NCI-H1694 treated with DMSO at 0.1 percent for 48 hours (cell line): ENCODE data around the gene GDF15.
"Not testable (repeated sequence)": the region's sequence is repeated elsewhere in the genome, so short reads cannot be mapped to it uniquely, and the experiment has no call there.

Experiments
- DNase-seq: peaks from one replicate; lab custom pipeline; 2025; lab: John Stamatoyannopoulos, UW

The GDF15 gene

DNA sequence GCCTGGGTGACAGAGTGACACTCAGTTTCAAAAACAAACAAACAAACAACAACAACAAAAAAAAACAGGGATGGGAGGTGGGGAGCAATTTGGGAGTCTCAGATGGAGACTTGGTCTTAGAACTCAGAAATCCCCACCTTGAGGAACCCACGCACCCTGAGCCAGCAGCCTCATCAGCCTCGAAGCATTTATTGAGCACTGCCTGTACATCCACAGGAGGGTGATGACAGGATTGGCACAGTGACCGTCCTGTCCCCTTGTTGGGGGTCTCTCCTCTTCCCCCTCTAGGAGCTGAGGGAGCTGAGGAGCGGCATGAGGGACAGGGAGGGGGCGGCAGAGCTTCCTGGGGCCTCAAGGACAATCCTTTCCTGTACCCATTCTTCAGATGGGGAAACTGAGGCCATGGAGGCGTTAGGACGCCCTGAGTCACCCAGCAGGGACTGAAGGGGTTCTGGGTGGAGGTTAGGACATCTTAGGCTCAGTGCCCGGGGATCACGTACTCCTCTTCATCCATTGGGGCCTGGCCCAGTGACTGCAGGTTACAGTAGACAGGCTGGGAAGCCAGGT, 5.6 kb downstream of the GDF15 start:
- no peak for DNase-seq

GRCh38 chr19:18392417-18392816, 6.5 kb downstream of the GDF15 start:
- DNase-seq, result no peak

- DNase-seq, result no peak
Measured at GRCh38 chr19:18392926-18393325, 7.0 kb downstream of the GDF15 start.

DNA sequence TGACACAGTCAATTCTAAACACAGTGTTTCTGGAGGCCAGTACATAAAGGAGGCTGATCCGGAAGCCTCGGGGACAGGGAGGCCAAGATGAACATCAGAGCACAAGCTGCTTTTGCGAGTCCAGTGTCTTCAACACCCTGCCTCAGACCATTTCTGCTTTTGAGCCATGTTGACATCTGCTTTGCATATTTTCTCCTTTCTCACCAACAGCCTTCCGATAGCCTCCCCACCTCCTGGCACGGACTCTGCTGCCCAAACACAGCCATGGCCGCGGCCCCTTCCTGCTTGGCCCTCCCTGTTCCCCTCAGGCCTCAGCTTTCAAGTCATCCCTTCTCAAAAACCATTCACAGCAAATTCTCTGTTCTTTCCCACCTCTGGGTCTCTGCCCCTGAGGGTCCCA, 7.9 kb downstream of the GDF15 start:
- DNase-seq, result no peak

GRCh38 chr19:18396471-18397241, 10.7 kb downstream of the GDF15 start:
- no peak for DNase-seq

DNA sequence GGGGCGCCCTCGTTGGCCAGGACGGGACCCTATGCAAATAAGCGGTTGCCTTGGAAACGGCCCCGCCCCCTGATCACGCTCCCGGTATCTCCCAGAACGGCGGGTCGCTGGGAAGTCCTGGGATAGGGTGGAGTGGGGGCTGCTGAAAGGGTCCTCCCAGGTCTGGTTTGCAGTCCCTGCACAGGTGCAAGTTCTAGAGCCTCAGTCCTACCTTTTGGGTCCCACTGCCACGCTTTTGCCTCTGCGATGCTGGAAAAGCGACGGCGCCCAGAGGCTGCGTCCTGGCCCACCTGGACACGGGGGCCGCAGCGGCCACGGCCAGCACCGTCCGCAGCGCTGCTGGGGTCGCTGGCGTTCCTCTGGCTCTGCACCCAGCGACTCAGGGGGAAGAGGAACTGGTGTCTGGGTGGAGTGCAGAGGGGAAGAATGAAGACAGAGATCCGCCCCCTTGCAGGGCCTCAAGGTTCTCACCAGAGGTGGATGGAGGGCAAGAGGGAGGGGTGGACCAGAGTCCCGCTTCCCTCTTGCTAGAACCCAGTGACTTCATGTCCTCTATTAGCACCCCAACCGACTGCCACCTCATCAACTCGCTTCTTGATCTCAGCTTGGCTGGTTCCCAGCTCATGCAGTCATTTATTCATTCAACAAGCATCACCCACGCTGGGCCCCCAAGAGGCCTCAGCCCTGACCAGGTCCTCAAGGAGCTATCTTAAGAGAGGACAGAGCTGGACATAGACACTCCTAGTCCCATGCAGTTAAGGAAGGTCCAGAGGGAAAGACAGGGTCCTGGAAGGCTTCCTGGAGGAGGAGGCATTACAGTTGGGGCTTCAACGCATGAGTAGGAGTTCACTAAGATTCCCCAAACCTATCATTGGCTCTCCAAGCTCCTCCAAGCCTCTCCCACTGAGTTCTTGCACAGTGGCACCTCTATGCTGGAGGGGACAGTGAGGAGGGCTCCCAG, 11.6 kb downstream of the GDF15 start, which contains the start of gene LRRC25:
TSS of gene LRRC25 (minus strand) at position 381 of the 961 bp plus-strand sequence. CDS start 659 bp downstream, outside the sequence.
- no peak for DNase-seq

GRCh38 chr19:18399008-18399407, 13.1 kb downstream of the GDF15 start:
- DNase-seq, result no peak

GRCh38 chr19:18401580-18402112, 15.7 kb downstream of the GDF15 start:
- DNase-seq, result no peak

DNA sequence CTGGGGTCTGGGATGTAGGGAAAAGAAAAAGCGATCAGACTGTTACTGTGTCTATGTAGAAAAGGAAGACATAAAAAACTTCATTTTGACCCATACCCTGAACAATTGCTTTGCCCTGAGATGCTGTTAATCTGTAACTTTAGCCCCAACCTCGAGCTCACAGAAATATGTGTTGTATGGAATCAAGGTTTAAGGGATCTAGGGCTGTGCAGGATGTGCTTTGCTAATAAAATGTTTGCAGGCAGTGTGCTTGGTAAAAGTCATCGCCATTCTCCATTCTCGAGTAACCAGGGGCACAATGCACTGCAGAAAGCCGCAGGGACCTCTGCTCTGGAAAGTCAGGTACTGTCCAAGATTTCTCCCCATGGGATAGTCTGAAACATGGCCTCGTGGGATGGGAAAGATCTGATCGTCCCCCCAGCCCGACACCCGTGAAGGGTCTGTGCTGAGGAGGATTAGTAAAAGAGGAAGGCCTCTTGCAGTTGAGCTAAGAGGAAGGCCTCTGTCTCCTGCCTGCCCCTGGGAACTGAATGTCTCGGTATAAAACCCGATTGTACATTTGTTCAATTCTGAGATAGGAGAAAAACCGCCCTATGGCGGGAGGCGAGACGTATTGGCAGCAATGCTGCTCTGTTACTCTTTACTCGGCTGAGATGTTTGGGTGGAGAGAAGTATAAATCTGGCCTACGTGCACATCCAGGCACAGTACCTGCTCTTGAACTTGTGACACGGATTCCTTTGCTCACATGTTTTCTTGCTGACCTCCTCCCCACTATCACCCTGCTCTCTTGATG, 16.7 kb downstream of the GDF15 start:
- DNase-seq, result not testable (repeated sequence)

DNA sequence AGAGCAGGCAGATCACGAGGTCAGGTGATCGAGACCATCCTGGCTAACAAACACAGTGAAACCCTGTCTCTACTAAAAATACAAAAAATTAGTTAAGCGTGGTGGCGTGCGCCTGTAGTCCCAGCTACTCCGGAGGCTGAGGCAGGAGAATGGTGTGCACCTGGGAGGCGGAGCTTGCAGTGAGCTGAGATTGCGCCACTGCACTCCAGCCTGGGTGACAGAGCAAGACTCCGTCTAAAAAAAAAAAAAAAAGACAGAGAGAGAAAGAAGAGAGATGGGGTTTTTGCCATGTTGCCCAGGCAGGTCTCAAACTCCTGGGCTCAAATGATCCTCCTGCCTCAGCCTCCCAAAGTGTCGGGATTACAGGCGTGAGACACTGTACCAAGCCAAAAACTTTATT, 19.8 kb downstream of the GDF15 start:
- DNase-seq, result not testable (repeated sequence)

DNA sequence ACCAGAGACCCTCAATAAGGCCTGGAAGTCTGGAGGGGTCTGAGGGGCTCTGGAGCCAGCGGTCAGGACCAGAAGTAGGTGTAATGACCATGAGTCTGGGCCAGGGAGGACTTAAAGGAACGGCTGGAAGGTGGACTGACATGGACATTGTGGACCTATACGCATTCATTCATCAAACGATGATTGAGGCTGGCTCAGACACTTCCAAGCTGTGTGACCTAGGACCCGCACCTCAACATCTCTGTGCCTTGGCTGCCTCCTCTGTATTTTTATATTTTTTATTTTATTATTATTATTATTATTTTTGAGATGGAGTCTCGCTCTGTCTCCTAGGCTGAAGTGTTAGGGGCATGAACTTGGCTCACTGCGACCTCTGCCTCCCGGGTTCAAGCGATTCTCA, 20.8 kb downstream of the GDF15 start:
- no peak for DNase-seq

DNA sequence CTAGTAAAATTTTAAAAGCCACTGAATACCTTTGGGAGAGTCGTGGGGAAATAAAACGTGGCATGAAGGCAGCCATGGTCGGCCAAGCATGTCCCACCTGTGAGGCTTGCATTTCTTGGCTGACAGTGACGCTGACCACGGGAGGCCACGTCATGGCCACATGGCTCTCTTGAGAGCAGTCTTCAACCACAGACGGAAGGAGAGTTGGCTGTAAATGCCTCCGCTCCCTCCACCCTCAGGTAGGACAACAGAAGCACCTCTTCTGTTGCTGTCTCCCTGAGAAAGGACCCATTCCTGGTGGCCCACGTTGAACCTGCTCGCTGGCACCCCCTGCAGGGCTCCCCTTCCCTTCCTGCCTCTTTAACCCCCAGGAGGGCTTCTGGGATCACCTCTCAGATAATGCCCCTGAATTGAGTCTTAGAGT, 22.1 kb downstream of the GDF15 start:
- DNase-seq, result peak; percentile 11

DNA sequence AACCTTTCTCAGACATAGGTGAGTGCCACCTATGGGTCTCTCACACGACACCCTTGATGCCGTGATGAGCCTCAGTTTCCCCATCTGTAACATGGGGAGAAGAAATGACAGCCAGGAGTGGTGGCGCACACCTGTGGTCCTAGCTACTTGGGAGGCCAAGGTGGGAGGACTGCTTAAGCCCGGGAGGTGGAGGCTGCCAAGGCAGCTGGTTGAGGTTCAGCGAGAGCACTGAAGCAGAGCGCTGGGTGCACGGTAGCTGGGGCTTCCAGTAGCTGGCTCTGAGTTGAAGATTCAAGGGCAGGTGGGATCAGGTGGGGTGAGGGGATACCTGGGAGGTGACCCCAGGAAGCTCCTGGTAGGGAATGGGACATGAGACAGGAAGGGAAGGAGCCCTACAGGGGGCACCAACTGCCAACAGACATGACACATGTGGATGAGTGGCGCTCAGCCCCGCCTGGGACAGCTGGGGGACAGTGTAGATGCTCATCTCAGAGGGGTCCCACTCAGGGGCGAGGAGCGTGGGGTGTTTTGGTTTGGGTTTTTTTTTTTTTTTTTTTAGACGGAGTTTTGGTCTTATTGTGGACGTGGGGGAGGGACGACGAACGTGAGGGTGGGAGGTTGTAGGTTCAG, 26.8 kb downstream of the GDF15 start:
- DNase-seq, result no peak

DNA sequence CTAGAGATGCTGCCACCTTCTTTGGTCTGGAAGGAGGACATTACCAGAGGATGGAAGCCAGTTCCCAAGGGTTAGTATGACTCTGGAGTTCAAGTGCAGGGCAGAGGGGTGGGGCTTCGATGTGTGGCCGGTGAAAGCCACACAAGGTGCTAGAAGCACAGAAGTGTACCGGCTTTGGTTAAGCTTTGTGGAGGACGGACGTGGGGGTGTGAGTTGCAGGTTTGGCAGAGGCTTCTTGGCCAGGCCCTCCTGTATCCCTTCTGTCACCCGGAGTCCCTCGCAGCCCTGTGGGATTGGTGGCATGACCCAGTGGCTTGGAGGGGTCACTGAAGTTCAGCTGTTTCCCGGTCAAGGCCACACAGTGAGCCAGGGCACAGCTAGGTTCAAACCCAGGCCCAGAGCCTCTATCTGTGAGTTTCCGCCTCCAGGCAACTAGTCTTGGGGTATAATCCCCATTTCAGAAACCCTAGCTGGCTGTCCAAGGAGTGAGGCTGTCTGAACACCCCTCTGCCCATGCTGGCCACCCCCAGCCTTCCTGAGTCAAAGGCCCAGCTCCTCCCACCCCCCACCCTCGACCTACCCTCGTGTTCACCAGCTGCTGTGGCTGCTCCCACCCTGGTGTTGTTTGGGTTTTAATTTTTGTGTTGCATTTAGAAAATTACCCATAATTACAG, 28.7 kb downstream of the GDF15 start:
- no peak for DNase-seq

DNA sequence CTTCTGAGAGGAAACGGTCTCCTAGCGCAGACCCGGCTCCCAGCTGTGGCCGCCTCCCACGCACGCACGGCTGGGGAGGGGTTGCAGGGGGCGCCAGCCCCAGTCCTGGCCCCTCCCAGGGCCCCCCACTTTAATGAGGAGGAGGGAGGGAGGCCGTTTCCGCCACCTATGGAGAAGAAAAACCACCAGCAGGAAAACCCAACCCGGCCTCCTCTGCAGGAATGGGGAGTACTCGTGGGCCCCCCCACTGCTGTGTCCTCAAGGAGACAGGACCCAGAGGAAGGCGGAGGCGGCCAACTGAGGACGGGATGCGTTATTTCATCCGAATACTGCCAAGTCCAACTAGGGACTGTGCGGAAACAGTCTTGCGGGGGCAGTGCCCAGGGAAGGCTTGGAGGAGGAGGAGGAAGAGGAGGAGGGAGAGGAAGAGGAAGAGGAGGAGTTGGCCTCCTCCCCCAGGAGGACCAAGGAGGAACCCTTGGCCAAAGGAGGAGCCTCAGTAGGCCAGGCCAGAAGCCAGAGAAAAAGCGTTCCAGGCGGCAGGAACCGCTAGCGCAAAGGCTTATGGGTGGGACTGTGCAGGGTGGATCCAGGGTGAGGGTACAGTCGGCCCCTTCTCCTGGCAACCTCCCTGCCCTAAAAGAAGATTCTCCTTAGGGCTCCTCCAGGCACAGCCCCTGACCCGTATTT, 29.4 kb downstream of the GDF15 start:
- DNase-seq, result no peak

GRCh38 chr19:18416778-18417249, 30.9 kb downstream of the GDF15 start:
- DNase-seq, result peak; percentile 53

DNA sequence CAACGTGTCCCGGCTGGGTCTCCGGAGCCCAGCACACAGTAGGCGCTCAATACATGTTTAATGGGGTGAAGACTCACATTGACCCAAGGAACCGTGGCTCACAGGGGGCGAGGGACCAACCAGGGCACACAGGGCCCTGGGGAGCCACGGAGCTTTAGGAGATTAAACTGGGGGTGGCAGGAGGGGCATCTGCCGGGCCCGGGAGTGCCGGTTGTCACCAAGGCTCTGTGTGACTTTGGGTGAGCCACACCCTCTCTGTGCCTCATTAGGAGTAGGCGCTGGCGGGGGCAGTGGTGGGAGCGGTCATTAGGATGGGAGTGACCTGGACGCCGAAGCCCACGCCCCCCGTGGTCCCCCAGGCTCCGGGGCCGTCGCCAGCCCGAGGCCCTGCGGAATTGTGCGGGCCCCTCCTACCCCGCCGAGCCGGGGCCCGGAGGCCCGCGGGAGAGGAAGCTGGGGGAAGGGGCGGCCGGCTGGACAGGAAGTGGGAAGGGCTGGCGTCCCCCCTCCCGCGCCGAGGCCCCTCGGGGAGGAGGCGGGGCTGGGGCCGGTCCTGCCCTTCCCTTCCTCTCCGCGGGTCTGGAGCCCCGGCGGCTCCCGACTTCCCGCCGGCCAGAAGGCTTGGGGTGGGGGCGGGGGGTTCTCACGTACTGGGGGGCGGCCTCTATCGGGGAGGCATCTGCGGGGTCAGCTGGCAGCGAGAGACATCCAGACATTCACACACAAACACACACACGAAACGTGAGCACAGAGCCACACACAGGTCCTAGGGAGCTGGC, 31.5 kb downstream of the GDF15 start:
- peak; percentile 23 for DNase-seq

DNA sequence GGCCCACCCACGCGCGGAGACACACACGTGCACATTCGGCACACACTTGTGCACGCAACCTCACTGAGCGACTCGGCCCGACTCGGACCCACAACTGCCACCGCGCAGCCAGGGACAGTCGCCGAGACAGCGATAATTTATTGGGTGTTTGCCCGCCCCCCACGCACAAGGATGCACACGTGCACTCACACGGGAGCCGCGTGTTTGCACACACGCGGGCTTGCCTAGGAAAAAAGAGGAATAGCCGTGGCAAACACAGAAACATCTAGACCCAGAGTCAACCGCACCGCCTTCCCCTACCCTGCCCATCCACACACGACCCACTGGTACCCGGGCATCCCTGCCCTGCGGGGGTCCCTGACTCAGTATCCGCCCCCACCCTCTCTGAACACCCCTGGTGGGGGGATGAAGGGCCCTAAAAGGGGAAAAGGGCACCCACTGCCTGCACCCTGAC, 32.1 kb downstream of the GDF15 start:
- no peak for DNase-seq
